Measurements from ENCODE around the gene VWC2L.

Gene VWC2L

DNA sequence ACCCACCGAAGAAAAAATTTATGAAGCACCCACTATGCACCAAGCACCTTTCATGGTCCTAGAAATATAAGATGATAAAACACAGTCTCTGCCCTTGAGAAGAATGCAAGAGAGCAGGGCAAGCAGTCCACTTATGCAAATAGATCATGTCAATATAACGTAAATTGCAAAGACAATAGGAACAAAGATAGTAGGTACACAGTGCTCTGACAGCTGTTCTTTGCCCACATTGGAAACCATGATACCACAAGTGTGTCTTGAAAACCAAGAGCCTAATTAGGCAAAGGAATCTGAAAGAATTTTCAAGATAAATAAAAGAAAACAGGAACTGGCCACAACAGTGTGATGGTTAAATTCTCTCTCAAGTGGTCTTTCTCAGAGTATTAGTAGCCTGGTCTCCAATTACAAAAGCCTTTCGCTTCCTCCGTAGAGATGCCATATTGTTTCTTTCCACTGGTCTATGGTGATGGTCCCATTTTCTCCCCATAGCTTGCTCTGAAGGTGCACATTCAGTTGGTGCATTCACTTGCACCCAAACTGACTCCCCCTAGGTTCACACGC lies 108.5 kb downstream of the VWC2L start:
- no peak for DNase-seq
- in situ Hi-C loops (cut with MboI; ENCODE audit: low pct_unique_long_range_greater_than_20kb, low sequenced_read_pairs): no loop called here

DNA sequence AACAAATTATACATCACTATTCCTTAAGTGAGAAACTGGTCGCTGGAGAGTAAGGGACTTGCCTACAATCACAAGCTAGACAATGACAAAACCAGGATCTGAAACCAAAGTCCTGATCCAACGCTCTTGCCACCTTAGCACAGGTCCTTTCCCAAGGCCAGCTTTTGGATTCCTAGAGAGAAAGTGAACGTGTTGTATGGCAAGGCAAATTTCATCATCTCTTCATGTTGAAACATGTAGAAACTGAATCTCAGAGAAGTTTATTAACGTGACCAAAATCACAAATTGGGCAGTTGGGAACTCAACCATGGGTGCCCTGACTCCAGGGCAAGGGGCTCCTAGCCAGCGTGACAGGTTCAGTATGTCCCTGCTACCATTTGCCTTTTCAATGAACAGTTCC lies 118.2 kb downstream of the VWC2L start:
- DNase-seq: no peak
- in situ Hi-C loops (cut with MboI; ENCODE audit: low pct_unique_long_range_greater_than_20kb, low sequenced_read_pairs): no loop called here

DNA sequence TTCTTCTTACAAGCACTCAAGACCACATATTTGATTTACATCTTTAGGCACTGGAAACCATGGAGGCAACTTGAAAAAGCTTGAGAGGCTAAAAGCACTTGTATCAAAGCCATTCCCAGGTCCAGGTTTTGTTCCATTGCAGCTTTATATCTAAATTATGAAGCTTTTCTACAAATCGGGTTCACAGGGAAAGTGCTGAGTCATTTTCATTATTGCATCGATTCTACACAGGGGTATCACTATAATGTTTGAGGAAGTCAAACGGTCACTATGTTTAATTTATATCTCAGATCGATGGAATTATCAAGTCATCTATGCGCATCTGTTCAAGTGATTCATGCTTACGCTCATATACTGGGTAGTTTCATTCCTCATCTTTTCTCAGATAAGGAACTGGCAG lies 118.7 kb downstream of the VWC2L start:
- in situ Hi-C loops (cut with MboI; ENCODE audit: low pct_unique_long_range_greater_than_20kb, low sequenced_read_pairs): no loop called here
- no peak for DNase-seq

GRCh38 chr2:214533541-214533940 lies 122.7 kb downstream of the VWC2L start:
- no peak for DNase-seq
- in situ Hi-C loops (cut with MboI; ENCODE audit: low pct_unique_long_range_greater_than_20kb, low sequenced_read_pairs): no loop called here

GRCh38 chr2:214536625-214537024 lies 125.8 kb downstream of the VWC2L start:
- in situ Hi-C loops (cut with MboI; ENCODE audit: low pct_unique_long_range_greater_than_20kb, low sequenced_read_pairs): no loop called here
- no peak for DNase-seq

DNA sequence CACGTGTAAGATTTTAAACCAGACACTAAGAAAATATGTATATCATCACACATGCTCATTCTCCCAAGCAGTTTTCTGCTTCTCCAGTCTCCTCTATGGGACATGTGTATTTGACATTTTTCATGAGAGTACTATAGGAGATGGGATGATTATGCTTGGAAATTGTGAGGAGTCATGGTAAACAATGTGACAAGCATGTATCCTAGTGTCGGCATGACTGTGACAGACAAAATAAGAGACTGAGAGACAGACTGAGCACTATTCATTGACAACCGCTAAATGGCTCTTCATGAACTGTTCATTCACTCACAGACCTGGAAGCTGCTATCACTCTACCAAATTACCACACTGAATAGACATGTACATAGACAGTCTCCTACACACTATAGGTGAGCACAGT lies 127.1 kb downstream of the VWC2L start:
- in situ Hi-C loops (cut with MboI; ENCODE audit: low pct_unique_long_range_greater_than_20kb, low sequenced_read_pairs): no loop called here

DNA sequence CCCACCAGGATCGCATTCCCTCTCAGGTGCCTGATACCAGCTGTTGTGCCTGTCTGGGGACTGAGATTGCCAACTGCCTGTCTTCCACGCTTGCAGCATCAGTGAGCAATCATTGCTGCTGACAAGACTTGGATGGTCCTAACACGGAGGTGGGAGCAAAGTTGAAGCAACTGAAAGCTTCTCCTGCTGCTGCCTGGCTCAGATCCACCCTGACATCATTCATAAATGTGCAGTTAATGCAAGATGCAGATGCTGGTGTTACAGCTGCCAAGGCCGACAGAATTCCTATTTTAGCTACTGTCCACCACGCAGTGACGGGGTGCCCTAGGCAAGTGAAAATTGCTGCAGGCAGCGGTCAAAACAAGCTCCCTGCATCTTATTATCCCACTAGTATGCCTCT lies 131.4 kb downstream of the VWC2L start:
- in situ Hi-C loops (cut with MboI; ENCODE audit: low pct_unique_long_range_greater_than_20kb, low sequenced_read_pairs): no loop called here
- DNase-seq: no peak

More for the DNA sequence above, 127.1 kb downstream of the VWC2L start:
- DNase-seq: no peak

DNA sequence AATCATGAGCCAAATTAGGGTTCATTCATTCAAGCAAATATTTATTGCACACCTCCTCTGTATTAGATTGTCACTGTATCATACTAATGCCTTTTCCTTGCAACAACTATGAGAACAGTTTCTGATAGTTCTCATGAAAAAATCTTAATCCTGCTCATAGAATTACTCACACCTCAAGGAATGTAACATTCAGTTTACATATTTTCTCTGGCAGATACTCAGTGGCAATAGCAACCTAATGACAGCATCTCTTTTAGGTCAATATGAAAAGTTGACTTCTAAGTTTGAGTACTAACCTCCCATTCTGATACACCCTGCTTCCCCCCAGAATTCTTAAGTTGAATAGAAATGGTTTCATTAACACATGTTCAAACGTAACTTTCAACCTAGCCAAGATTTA lies 132.0 kb downstream of the VWC2L start:
- no peak for DNase-seq
- in situ Hi-C loops (cut with MboI; ENCODE audit: low pct_unique_long_range_greater_than_20kb, low sequenced_read_pairs): no loop called here

GRCh38 chr2:214543386-214543955 lies 132.6 kb downstream of the VWC2L start:
- in situ Hi-C loops (cut with MboI; ENCODE audit: low pct_unique_long_range_greater_than_20kb, low sequenced_read_pairs): no loop called here
- DNase-seq: no peak

GRCh38 chr2:214545898-214546542 lies 135.2 kb downstream of the VWC2L start:
- in situ Hi-C loops (cut with MboI; ENCODE audit: low pct_unique_long_range_greater_than_20kb, low sequenced_read_pairs): no loop called here
- DNase-seq: no peak

GRCh38 chr2:214547931-214548330 lies 137.1 kb downstream of the VWC2L start:
- in situ Hi-C loops (cut with MboI; ENCODE audit: low pct_unique_long_range_greater_than_20kb, low sequenced_read_pairs): no loop called here
- DNase-seq: no peak

DNA sequence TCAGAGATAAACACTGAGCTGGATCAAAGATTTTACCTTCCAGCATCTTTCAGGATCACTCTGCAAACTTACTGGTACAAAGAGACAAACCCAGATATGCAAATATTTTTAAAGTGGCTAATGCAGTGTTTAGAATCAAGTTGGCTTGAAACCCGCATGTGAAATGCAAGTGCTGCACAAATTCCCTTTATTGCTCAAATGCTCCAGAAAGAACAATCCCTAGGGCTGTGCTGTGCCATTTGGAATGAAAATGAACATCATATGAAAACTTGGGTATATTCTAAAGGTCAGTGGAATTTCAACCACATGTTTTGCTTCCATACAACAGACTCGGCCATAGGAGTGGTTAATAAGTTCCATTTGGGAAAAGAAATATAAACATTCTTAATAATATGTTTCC lies 139.1 kb downstream of the VWC2L start:
- in situ Hi-C loops (cut with MboI; ENCODE audit: low pct_unique_long_range_greater_than_20kb, low sequenced_read_pairs): no loop called here
- no peak for DNase-seq

GRCh38 chr2:214550786-214551185 lies 139.9 kb downstream of the VWC2L start:
- in situ Hi-C loops (cut with MboI; ENCODE audit: low pct_unique_long_range_greater_than_20kb, low sequenced_read_pairs): no loop called here
- DNase-seq: peak; percentile 23

DNA sequence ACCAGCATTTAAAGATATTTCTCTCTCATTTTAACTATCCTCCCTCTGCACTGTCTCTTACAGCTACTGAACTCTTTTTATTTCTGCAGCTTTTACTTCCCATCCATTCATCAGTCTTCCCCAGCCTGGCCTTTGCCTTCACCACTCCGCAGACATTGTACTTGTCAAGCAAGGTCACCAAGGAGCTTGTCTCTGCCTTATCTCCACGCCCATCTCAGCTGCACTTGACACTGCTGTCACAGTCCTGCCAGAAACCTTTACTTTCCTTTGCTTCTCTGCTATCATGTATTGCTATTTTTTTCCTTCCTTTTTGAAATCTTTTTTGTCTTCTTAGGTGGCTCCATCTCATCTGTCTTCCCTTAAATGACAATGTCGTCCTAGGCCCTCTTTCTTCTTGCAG lies 147.0 kb downstream of the VWC2L start:
- no peak for DNase-seq
- in situ Hi-C loops (cut with MboI; ENCODE audit: low pct_unique_long_range_greater_than_20kb, low sequenced_read_pairs): no loop called here

DNA sequence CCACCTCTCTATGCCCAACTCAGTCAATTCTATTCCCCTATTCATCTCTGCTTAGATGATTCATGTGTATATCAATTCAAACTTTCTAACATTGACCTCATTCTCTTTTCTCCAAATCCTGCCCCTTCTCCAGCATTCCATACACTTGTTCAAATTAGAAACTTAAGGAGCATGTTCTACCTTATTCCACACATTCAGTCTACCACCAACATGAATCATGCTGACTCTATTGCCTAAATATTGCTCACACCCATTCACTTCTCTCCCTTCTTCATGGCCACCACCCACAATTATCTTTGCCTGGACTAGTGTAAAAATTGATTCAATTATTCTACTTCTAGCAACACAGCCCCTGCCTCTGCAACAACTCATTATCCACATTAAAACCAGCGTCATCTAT lies 147.5 kb downstream of the VWC2L start:
- DNase-seq: no peak
- in situ Hi-C loops (cut with MboI; ENCODE audit: low pct_unique_long_range_greater_than_20kb, low sequenced_read_pairs): no loop called here

DNA sequence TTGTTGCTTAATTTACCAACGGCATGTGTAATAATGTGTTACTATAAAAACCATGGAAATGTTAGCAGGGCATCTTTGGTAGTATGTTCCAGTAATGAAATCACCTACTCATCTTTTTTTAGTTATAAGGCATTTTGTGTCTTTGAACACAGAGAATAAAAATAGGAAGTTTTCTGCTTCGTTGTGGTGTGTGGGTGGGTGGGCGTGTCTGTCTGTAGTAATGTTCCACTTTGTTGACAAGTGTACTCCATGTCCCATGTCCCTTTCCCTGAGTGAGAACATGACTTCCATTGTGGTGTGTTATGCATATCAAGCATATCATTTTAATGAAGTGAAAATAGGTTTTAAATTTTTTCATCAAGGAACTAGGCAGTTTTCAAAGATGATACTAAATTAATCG lies 149.3 kb downstream of the VWC2L start:
- DNase-seq: no peak
- in situ Hi-C loops (cut with MboI; ENCODE audit: low pct_unique_long_range_greater_than_20kb, low sequenced_read_pairs): no loop called here

DNA sequence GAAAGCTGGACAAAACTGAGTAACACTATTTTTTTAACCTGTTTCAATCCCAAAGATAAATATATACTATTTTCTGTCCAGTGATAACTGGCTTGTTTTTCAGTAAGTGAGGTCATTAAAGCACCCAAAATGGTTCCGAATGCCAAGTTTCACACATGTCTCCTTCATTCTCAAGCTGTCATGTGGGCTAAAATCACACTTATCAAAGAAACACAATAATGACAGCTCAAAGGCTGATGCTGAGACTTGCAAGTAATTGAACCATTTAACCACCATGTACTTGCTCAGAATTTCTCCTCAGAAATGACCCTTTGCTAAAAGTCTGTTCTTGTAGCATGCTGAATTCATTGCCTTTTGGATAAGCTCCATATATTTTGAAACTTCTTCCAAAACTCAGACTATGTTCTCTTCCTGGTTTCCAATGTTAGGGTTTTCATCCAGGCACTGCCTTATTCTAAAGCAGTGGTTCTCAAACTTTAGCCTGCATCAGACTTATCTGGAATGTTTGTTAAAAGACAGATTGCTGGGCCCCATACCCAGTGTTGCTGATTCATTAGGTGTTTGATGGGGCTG lies 149.8 kb downstream of the VWC2L start:
- no peak for DNase-seq

GRCh38 chr2:214565246-214565645 lies 154.4 kb downstream of the VWC2L start:
- in situ Hi-C loops (cut with MboI; ENCODE audit: low pct_unique_long_range_greater_than_20kb, low sequenced_read_pairs): no loop called here
- DNase-seq: no peak

More for the DNA sequence above, 149.8 kb downstream of the VWC2L start:
- in situ Hi-C loops (cut with MboI; ENCODE audit: low pct_unique_long_range_greater_than_20kb, low sequenced_read_pairs): no loop called here

GRCh38 chr2:214566457-214566856 lies 155.6 kb downstream of the VWC2L start:
- in situ Hi-C loops (cut with MboI; ENCODE audit: low pct_unique_long_range_greater_than_20kb, low sequenced_read_pairs): no loop called here
- DNase-seq: no peak

DNA sequence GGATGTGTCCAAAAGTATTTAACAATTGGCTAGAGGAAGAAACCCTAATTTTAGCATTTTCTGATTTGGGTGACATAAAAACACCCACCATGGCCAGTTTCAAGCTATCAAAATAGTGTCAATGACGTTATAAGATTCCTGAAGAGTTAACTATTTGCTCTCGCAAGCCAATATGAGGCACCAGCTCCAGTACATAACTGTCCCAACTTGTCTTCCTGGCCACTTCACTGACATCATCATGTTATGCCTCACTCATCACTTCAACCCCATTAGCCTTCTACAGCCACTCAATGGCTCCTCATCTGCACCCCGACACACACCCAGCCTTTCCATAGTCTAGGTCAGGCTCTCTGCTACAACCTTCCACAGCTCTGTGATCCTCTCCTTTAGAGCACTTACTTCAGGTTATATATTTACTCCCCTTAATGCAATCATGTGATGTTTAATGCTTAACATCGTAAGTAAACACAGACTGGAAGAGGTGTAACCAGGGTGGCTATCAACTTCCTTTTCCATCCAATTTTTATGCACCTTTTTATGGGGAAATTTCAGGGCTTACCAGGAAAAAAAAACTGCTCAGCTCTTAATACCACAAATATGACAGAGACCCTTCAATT lies 158.7 kb downstream of the VWC2L start:
- in situ Hi-C loops (cut with MboI; ENCODE audit: low pct_unique_long_range_greater_than_20kb, low sequenced_read_pairs): no loop called here
- DNase-seq: no peak

Measured in KBM-7 (cell line).